Immature natural killer cell (primary cell): Measurements from ENCODE around the gene MTHFR. TPM values are rescaled to one million over a fixed set of nuclear protein-coding genes. Genes with fewer than 3 reads are reported as not detected.

ENCODE experiments used
- DNase-seq, 3 donors: peaks; one replicate each; pipeline ENCODE4 v3.0.0; 2022; ENCODE audit warnings: mixed read lengths in 1 of 3
- H3K27ac Mint-ChIP-seq, 6 donors: one replicate each; pipeline ENCODE4 v1.8.0; 2020; ENCODE audit warnings: mixed read lengths in 6 of 6, mild to moderate bottlenecking in 5 of 6, inconsistent platforms in 4 of 6, moderate library complexity in 3 of 6
- H3K27me3 Mint-ChIP-seq, 3 donors: one replicate each; pipeline ENCODE4 v1.8.0; 2020 to 2021; ENCODE audit warnings: low read depth in 3 of 3, mild to moderate bottlenecking in 3 of 3, mixed read lengths in 3 of 3, moderate library complexity in 3 of 3, inconsistent platforms in 1 of 3
- H3K36me3 Mint-ChIP-seq, 3 donors: one replicate each; pipeline ENCODE4 v1.8.0; 2020; ENCODE audit warnings: mixed read lengths in 3 of 3, inconsistent platforms in 2 of 3, mild to moderate bottlenecking in 2 of 3
- H3K4me1 Mint-ChIP-seq, 2 donors: one replicate each; pipeline ENCODE4 v1.8.0; 2020; ENCODE audit warnings: inconsistent platforms in 2 of 2, mild to moderate bottlenecking in 2 of 2, mixed read lengths in 2 of 2, moderate library complexity in 1 of 2
- H3K4me3 Mint-ChIP-seq, 5 donors: one replicate each; pipeline ENCODE4 v1.8.0; 2020; ENCODE audit warnings: mild to moderate bottlenecking in 5 of 5, mixed read lengths in 5 of 5, inconsistent platforms in 3 of 5, moderate library complexity in 3 of 5
- H3K9me3 Mint-ChIP-seq, 6 donors: one replicate each; pipeline ENCODE4 v1.8.0; 2020; ENCODE audit warnings: mild to moderate bottlenecking in 6 of 6, mixed read lengths in 6 of 6, inconsistent platforms in 4 of 6, moderate library complexity in 3 of 6
- polyA plus RNA-seq, 3 donors: library from polyadenylated mRNA; unstranded; fragments of 300-500 nt; fragmentation: Illumina TruSeq; gene quantifications; one replicate each; pipeline ENCODE4 v1.2.3, GENCODE V29; 2021

The MTHFR gene
- polyA plus RNA-seq, 3 donors from 2014 or later = 5.0 to 15.2 (median 7.6) TPM

DNA sequence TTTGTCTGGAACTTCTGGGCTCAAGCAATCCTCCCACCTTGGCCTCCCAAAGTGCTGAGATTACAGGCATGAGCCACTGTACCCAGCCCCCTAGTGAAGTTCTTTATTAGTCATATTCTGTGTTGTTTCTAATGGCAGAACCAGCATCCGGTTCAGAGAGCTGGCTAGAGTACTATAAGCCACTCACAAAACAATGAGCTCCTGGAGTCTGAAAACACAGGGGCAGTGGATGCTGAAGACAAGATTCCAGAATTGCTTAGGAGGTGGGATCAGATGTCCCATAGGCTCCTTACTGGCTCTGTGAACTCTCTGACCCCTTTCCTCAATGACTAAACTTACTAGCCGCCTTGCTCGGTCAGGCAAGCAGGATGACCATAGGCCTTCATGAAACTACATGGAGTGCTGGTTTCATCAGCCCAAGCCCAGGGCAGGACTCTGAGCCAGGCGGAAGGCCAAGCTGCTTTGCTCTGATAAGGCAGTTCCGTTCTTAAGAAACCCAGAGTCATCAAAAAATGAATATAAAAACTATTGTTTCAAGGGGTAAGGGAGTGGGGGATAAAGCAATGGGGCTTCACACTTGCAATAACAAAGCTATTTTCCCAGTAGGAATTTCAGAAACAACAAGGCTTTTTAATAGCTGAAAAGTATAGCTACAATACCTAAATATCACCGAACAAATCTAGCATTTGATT is 8.1 kb downstream of the MTHFR start:
- H3K4me1 Mint-ChIP-seq = peaks cover 17 to 22% of the 10 kb centered on the region in 2 donors
- H3K27ac Mint-ChIP-seq = no peak overlapping the region
- peaks cover 0 to under 1% (median 0%) of the 10 kb centered on the region in 3 donors for H3K27me3 Mint-ChIP-seq
- H3K36me3 Mint-ChIP-seq = peaks cover 5 to 26% (median 6%) of the 10 kb centered on the region in 3 donors
- no peak for DNase-seq
- no peak overlapping the region for H3K4me3 Mint-ChIP-seq
- H3K9me3 Mint-ChIP-seq = no peaks in the 10 kb centered on the region

DNA sequence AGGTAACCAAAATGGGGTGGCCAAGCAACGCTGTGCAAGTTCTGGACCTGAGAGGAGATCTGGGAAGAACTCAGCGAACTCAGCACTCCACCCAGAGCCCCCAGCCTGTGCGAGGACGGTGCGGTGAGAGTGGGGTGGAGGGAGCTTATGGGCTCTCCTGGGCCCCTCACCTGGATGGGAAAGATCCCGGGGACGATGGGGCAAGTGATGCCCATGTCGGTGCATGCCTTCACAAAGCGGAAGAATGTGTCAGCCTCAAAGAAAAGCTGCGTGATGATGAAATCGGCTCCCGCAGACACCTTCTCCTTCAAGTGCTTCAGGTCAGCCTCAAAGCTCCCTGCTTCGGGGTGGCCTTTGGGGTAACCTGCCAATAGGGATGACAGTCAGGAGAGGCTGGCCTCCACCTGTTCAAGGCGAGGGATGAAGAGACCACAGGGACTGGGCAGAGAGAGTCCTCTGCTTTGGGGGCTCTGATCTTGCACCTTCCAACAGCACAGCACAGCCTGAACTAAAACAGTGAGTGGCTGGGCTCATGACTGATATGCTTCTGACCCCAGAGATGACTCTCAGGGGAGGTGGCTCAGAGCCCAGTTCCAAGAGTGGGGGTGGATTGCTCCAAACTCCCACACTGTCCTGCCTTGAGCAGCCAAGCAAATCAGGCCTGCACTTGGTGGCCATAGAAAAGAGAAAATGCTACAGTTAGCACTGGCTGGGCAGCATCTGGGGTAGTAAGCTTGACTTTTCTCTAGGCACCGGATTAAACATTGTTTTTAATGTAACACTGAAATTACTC is 9.5 kb downstream of the MTHFR start:
- H3K4me1 Mint-ChIP-seq = peaks cover 3 to 8% of the 10 kb centered on the region in 2 donors
- peaks cover 11 to 31% (median 11%) of the 10 kb centered on the region in 3 donors for H3K36me3 Mint-ChIP-seq
- no peak overlapping the region for H3K27ac Mint-ChIP-seq
- H3K27me3 Mint-ChIP-seq = peaks cover 0 to 1% (median 0%) of the 10 kb centered on the region in 3 donors
- no peak overlapping the region for H3K4me3 Mint-ChIP-seq
- H3K9me3 Mint-ChIP-seq = no peaks in the 10 kb centered on the region
- no peak for DNase-seq

DNA sequence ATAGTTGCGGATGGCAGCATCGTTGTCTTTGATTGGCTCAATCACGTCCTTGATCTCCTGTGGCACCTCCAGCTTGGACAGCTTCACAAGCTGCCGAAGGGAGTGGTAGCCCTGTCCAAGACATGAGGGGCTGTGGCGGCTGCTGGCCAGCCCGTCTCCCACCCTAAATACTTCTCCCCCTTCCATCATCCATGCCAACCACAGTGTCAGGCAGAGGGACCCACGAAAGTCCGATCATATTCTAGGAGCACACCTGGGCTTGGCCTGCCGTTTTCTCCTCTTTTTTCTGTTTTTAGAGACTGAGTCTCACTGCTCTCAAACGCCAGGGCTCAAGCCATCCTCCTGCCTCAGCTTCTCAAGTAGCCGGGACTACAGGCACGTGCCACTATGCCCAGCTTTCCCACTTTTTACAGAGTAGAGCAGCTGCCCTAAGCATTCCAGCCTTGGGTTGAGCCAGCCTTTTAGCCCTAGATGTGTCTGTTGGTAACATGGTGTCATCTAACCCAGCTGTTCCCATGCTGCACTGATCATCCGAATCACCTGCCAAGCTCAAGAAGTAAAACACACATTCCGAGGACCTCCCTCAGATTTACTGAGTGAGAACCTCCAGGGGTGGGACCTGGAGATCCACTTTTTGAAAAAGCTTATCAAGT is 10.4 kb downstream of the MTHFR start:
- H3K36me3 Mint-ChIP-seq = peaks cover 11 to 30% (median 11%) of the 10 kb centered on the region in 3 donors
- H3K4me3 Mint-ChIP-seq = no peak overlapping the region
- H3K27me3 Mint-ChIP-seq = peaks cover 0 to 1% (median 0%) of the 10 kb centered on the region in 3 donors
- H3K9me3 Mint-ChIP-seq = no peaks in the 10 kb centered on the region
- H3K4me1 Mint-ChIP-seq = peaks cover 0 to 2% of the 10 kb centered on the region in 2 donors
- no peak for DNase-seq
- no peak overlapping the region for H3K27ac Mint-ChIP-seq

DNA sequence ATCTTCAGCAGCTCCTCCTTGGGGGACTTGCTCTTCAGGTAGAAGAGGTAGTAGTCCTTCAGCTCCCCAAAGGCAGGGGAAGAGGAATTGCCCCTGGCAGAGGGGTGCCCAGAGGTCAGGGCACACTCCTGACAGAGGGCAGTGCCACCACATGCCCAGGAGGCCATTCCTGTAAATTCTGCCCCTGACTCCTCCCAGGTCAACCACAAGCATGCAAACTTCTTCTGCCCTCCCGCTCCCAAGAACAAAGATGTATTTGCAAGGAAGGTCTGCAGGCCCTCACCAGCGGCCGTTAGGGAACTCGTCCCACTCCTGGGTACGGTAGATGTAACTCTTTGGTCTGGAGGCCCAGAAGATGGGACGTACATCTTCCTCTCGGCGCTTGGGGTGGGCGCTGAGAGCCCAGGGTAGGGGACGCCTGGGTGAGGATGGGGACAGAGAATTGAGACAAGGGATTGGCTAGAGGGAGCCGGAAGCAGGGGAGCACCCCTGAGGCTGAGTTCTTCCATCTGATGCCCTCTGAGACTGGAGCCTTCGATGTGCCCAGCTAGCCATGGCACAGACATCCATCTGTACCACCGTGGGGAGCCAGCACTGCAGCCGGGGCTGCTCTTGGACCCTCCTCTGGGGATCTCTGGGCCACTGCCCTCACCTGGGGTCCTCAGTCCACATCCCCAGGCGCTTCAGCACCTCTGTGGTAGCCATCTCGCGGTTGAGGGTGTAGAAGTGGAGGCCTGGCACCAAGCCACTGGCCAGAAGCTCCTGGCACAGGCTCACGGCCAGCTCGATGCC is 11.1 kb downstream of the MTHFR start:
- H3K9me3 Mint-ChIP-seq = no peaks in the 10 kb centered on the region
- no peak overlapping the region for H3K27ac Mint-ChIP-seq
- no peaks in the 10 kb centered on the region for H3K4me1 Mint-ChIP-seq
- DNase-seq = no peak
- peaks cover 11 to 26% (median 11%) of the 10 kb centered on the region in 3 donors for H3K36me3 Mint-ChIP-seq
- H3K27me3 Mint-ChIP-seq = peaks cover 0 to 1% (median 0%) of the 10 kb centered on the region in 3 donors
- no peak overlapping the region for H3K4me3 Mint-ChIP-seq

DNA sequence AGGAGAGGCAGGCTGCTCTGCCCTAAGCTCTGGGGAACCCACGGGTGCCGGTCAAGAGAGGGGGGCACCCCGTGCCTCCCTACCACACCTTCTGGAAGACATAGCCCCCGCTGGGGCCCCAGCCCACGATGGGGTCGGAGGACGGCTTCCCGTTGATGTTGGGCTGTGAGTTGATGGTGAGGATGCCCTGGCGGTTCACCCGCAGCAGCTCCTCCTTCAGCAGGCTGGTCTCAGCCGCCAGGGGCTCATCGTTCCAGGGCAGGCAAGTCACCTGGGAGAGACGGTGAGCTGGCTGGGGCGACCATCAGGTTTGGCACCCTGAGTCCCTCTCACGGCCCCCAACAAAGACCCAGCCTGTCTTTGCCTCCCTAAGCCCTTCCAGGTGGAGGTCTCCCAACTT is 11.9 kb downstream of the MTHFR start:
- Mint-ChIP-seq H3K27ac (no peak overlapping the region), H3K4me3 (no peak overlapping the region), H3K4me1 (no peaks in the 10 kb centered on the region), H3K9me3 (no peaks in the 10 kb centered on the region), H3K27me3 (peaks cover 0 to 1% (median 0%) of the 10 kb centered on the region in 3 donors), H3K36me3 (peaks cover 11 to 26% (median 11%) of the 10 kb centered on the region in 3 donors)
- no peak for DNase-seq

DNA sequence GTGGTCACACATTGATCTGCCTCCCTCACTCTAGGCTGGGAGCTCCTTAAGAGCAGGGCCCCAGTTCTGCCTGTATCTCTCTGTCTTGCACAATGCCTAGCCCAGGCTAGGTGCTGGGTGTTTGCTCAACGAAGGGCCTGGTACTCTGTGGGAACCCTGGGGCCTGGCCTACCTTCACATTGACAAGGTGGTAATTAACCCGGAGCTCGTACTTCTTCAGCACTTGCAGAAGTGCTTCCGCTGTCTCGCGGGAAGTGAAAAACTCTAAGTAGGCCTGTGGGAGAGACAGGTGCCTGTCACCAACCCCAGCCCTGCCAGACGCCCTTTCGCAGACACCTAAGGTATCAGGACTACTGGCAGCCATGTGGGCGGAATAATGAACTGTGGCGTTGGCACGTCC is 13.7 kb downstream of the MTHFR start:
- Mint-ChIP-seq H3K4me1 (no peaks in the 10 kb centered on the region), H3K27me3 (peaks cover 0 to 1% (median 0%) of the 10 kb centered on the region in 3 donors), H3K27ac (peak overlapping the region in 4 of 6 donors; percentile 47 to 77 (median 68)), H3K9me3 (no peaks in the 10 kb centered on the region), H3K36me3 (peaks cover 11 to 26% (median 11%) of the 10 kb centered on the region in 3 donors), H3K4me3 (no peak overlapping the region)
- no peak for DNase-seq

DNA sequence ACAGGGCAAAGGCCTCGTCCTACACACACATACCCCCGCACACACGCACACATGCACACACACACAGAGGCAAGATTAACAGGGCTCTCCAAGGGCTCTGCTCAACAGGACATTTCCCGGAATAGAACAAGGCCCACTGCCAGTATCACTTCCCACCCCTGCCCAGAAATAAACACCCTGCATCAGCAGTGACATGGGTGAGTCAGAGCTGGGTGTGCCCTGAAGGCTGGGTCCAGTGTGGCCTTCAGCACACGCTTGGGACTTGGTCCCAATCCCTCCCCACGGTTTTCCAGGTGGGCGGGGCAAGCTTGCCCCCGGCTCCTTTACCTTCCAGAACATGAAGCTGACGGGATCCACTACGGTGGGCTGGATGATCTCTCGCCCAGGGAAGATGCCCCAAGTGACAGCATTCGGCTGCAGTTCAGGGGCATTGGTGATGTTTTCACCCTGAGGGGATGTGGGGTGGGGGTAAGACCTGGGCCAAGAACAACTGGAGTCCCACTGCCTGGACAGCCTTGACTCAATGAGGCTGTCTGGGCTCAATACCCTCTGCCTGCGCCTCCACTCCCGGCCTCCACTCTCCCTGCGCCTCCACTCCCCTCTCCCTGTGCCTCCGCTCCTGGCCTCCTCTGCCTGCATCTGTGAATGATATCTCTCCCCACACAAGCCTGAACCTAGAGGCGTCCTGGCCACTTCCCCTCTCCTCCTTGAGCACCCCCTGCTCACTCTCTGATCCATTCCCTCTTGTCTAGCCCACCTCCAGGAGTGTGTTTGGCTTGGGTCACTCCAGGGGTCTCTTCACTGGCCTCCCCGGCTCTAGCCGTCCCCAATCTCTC is 14.7 kb downstream of the MTHFR start:
- Mint-ChIP-seq H3K4me3 (no peak overlapping the region), H3K9me3 (no peaks in the 10 kb centered on the region), H3K4me1 (no peaks in the 10 kb centered on the region), H3K27ac (peak overlapping the region in 4 of 6 donors; percentile 24 to 74 (median 46)), H3K27me3 (peaks cover 0 to 1% (median 0%) of the 10 kb centered on the region in 3 donors), H3K36me3 (peaks cover 11 to 26% (median 11%) of the 10 kb centered on the region in 3 donors)
- no peak for DNase-seq

DNA sequence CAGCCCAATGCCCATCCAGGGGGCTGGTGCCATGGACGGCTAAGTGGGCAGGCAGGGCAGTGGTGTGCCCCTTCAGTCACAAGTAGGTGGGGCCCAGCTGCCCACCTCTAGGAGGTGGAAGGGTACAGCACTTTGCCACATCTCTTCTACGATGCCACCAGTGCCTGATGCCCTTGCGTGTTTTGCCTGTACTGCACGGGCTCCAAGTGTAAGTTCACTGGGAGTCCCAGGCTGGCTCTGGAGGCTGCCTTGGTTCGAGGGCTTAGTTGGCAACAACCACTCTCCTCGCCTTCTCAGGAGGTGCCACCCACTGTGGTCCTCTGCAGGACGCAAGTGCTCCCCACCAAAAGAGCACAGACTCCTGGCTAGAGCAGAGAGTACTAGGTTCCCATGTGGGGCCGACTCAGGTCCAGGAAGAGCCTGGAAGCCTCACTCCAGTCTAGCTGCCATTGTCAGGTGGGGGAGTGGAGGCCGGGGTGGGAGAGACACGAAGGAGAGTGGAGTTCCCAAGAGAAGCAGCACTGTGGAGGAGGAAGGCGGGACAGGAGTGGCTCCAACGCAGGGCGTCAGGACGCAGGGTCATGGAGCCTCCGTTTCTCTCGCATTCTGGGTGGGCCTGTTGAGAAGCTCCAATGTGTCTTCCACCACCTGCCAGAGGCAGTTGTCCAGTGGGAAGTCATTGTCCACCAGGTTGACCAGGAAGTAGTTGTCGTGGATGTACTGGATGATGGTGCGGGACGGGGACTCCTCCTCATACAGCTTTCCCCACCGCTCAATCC is 15.5 kb downstream of the MTHFR start:
- H3K9me3 Mint-ChIP-seq = no peaks in the 10 kb centered on the region
- DNase-seq = no peak
- peaks cover 0 to 3% of the 10 kb centered on the region in 2 donors for H3K4me1 Mint-ChIP-seq
- H3K27ac Mint-ChIP-seq = peak overlapping the region in 3 of 6 donors; percentile 4 to 68 (median 9)
- H3K27me3 Mint-ChIP-seq = peaks cover 0 to 1% (median 0%) of the 10 kb centered on the region in 3 donors
- H3K36me3 Mint-ChIP-seq = peaks cover 6 to 20% (median 7%) of the 10 kb centered on the region in 3 donors
- no peak overlapping the region for H3K4me3 Mint-ChIP-seq

DNA sequence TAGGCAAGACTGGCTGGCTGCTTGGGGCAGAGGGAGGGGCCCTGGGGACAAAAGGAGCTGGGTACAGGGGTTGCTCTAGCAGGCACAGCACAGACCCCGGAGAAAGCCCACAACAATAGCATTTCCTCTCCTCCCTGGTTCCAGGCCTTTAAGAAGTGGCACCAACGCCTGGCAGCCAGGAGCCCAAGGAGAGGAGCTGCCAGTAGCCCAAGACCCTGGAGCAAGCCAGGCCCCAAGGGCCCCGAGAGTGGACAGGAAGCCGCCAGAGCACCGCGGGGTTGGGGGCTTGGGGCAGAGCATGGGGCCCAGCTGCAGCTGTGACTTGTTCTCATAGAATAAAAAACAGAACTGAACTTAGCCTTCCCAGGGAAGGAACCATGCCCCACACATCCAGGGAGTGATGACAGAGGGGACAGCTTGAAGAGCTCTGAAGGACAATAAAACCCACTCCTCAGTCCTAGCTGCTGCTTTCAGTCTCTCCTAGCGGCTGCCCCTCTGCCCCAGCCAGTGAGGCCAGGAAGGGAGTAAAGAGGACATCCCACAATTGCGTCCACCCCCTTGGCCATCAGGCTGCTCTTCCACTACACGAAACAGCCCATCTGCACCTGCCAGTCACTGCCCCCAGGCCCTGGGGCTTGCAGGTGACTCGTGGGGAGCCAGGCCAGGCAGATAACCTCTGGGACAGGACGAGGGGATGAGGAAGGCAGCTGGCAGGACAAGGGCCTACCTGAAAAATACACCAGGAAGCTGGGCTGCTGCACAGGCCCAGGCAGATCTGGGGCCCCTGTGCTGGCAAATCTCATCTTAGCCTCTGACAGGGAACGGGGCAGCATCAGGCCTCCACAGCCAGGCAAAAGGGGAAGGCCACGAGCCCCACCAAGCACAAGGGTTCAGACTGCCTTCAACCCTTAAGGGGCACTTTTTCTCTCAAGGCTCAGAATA is 16.4 kb downstream of the MTHFR start:
- peaks cover 0 to 1% (median 0%) of the 10 kb centered on the region in 3 donors for H3K27me3 Mint-ChIP-seq
- H3K9me3 Mint-ChIP-seq = no peaks in the 10 kb centered on the region
- H3K36me3 Mint-ChIP-seq = peaks cover 5 to 15% (median 6%) of the 10 kb centered on the region in 3 donors
- H3K27ac Mint-ChIP-seq = peak overlapping the region in 2 of 6 donors; percentile 32 to 68
- peaks cover 0 to 7% of the 10 kb centered on the region in 2 donors for H3K4me1 Mint-ChIP-seq
- no peak overlapping the region for H3K4me3 Mint-ChIP-seq
- no peak for DNase-seq

DNA sequence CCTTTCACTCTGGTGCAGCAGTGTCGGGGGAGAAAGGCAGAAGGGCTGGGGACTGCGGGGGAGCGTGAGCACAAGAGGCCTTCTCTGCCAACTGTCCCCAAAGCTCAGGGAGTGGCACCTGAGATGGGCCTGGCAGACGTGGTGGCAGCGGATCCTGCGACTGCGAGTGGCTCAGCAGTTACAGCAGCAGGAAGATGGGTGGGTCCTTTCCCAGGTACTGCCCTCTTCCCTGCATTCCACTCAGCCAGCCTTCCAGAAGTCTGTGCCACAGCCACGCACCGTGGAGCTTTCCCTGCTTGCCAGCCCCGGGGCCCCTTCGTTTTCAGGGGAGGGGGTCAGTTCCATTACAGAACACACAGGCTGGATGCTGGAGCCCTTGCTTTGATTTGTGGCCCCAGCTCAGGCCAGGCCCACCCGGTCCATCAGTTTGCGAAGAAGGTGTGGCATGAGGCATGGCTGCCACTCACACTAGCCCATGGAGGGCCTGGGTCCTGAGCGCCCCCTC is 17.2 kb downstream of the MTHFR start:
- DNase-seq = no peak
- peaks cover 0 to 1% (median 0%) of the 10 kb centered on the region in 3 donors for H3K27me3 Mint-ChIP-seq
- H3K27ac Mint-ChIP-seq = no peak overlapping the region
- peaks cover 0 to 9% of the 10 kb centered on the region in 2 donors for H3K4me1 Mint-ChIP-seq
- H3K9me3 Mint-ChIP-seq = no peaks in the 10 kb centered on the region
- no peak overlapping the region for H3K4me3 Mint-ChIP-seq
- H3K36me3 Mint-ChIP-seq = peaks cover 5 to 13% (median 6%) of the 10 kb centered on the region in 3 donors
